Measurements from ENCODE around the gene DNAAF1. TPM values are rescaled to one million over a fixed set of nuclear protein-coding genes. Genes with fewer than 3 reads are reported as not detected.

DNAAF1 gene
- total RNA-seq, 1 donor from 2014 or later: not detected

DNA sequence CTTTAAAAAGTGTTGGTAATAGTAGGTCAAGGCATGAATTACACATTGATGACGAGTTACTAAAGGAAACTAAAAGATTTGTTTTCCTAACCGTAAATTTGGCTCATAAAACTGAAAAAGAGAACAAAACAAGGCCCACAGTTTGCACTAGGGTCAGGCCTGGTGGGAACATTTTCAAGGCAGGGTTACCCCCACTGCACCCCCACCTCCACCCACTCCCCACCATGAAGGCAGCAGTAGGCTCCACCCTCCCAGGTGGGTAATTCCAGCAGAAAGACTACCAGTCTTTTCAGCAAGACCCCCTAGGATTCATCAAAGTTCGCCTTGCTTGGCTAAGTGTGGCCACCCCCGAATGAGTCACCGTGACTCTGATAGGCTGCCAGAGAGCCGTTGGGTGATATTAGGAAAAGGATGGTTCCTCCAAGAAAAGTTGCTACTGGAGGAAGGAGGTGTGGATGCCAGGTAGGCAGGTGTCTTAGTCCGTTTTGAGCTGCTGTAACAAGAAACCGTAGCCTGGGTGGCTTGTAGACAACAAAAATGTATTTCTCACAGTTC lies 8.6 kb downstream of the DNAAF1 start:
- Mint-ChIP-seq H3K27ac (ENCODE audit: unreplicated experiment) (no peak overlapping the region), H3K9me3 (ENCODE audit: unreplicated experiment) (no peaks in the 10 kb centered on the region), H3K36me3 (ENCODE audit: unreplicated experiment) (no peaks in the 10 kb centered on the region), H3K27me3 (ENCODE audit: unreplicated experiment) (peaks cover 35% of the 10 kb centered on the region), H3K4me3 (ENCODE audit: unreplicated experiment) (no peak overlapping the region), H3K4me1 (ENCODE audit: unreplicated experiment) (no peaks in the 10 kb centered on the region)
- TF ChIP-seq, protein P1, sequence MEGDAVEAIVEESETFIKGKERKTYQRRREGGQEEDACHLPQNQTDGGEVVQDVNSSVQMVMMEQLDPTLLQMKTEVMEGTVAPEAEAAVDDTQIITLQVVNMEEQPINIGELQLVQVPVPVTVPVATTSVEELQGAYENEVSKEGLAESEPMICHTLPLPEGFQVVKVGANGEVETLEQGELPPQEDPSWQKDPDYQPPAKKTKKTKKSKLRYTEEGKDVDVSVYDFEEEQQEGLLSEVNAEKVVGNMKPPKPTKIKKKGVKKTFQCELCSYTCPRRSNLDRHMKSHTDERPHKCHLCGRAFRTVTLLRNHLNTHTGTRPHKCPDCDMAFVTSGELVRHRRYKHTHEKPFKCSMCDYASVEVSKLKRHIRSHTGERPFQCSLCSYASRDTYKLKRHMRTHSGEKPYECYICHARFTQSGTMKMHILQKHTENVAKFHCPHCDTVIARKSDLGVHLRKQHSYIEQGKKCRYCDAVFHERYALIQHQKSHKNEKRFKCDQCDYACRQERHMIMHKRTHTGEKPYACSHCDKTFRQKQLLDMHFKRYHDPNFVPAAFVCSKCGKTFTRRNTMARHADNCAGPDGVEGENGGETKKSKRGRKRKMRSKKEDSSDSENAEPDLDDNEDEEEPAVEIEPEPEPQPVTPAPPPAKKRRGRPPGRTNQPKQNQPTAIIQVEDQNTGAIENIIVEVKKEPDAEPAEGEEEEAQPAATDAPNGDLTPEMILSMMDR (IDR thresholded peaks at IDR 0.05): no peak
- no peak for DNase-seq (ENCODE audit: extremely low spot score, unreplicated experiment)

DNA sequence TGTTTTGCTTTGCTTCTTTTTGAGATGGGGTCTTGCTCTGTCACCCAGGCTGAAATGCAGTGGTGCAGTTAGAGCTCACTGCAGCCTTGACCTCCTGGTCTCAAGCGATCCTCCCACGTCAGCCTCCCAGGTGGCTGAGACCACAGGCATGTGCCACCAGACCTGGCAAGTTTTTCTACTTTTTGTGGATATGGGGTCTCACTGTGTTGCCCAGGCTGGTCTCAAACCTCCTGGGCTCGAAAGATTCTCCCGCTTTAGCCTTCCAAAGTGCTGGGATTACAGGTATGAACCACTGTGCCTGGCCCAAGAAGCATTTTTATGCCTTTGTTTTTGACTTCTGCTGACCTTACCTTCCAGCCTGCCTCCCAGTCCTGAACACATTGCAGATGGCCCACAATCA lies 10.1 kb downstream of the DNAAF1 start:
- H3K27ac Mint-ChIP-seq (ENCODE audit: unreplicated experiment): no peak overlapping the region
- H3K4me3 Mint-ChIP-seq (ENCODE audit: unreplicated experiment): no peak overlapping the region
- H3K4me1 Mint-ChIP-seq (ENCODE audit: unreplicated experiment): no peaks in the 10 kb centered on the region
- H3K9me3 Mint-ChIP-seq (ENCODE audit: unreplicated experiment): no peaks in the 10 kb centered on the region
- TF ChIP-seq, protein P1 (IDR thresholded peaks at IDR 0.05): no peak
- no peak for DNase-seq (ENCODE audit: extremely low spot score, unreplicated experiment)
- H3K27me3 Mint-ChIP-seq (ENCODE audit: unreplicated experiment): peaks cover 44% of the 10 kb centered on the region
- no peaks in the 10 kb centered on the region for H3K36me3 Mint-ChIP-seq (ENCODE audit: unreplicated experiment)

DNA sequence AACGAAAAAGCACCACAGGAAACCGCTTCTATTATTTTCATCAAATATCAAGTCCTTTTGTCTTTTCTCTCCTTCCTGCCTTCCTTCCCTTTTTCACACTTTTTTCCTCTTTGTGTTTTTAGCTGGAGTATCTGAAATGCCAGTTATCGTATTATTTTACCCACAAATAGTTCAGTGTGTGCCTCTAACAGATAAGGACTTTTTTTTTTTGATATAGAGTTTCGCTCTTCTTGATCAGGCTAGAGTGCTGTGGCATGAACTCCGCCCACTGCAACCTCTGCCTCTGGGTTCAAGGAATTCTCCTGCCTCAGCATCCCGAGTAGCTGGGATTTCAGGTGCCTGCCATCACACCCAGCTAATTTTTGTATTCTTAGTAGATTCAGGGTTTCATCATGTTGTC lies 10.7 kb downstream of the DNAAF1 start:
- Mint-ChIP-seq H3K9me3 (ENCODE audit: unreplicated experiment) (no peaks in the 10 kb centered on the region), H3K36me3 (ENCODE audit: unreplicated experiment) (no peaks in the 10 kb centered on the region), H3K27ac (ENCODE audit: unreplicated experiment) (no peak overlapping the region), H3K27me3 (ENCODE audit: unreplicated experiment) (peaks cover 42% of the 10 kb centered on the region), H3K4me3 (ENCODE audit: unreplicated experiment) (no peak overlapping the region), H3K4me1 (ENCODE audit: unreplicated experiment) (no peaks in the 10 kb centered on the region)
- no peak for DNase-seq (ENCODE audit: extremely low spot score, unreplicated experiment)
- TF ChIP-seq, protein P1 (IDR thresholded peaks at IDR 0.05): no peak

GRCh38 chr16:84156342-84156784 lies 11.3 kb downstream of the DNAAF1 start:
- H3K4me1 Mint-ChIP-seq (ENCODE audit: unreplicated experiment): no peaks in the 10 kb centered on the region
- TF ChIP-seq, protein P1 (IDR thresholded peaks at IDR 0.05): peak; percentile 8
- H3K27me3 Mint-ChIP-seq (ENCODE audit: unreplicated experiment): peaks cover 37% of the 10 kb centered on the region
- no peak overlapping the region for H3K27ac Mint-ChIP-seq (ENCODE audit: unreplicated experiment)
- no peak overlapping the region for H3K4me3 Mint-ChIP-seq (ENCODE audit: unreplicated experiment)
- no peak for DNase-seq (ENCODE audit: extremely low spot score, unreplicated experiment)
- H3K9me3 Mint-ChIP-seq (ENCODE audit: unreplicated experiment): no peaks in the 10 kb centered on the region
- no peaks in the 10 kb centered on the region for H3K36me3 Mint-ChIP-seq (ENCODE audit: unreplicated experiment)

GRCh38 chr16:84159007-84159406 lies 13.9 kb downstream of the DNAAF1 start:
- Mint-ChIP-seq H3K36me3 (ENCODE audit: unreplicated experiment) (no peaks in the 10 kb centered on the region), H3K4me3 (ENCODE audit: unreplicated experiment) (no peak overlapping the region), H3K4me1 (ENCODE audit: unreplicated experiment) (no peaks in the 10 kb centered on the region), H3K27ac (ENCODE audit: unreplicated experiment) (no peak overlapping the region), H3K27me3 (ENCODE audit: unreplicated experiment) (peaks cover 49% of the 10 kb centered on the region), H3K9me3 (ENCODE audit: unreplicated experiment) (no peaks in the 10 kb centered on the region)
- no peak for DNase-seq (ENCODE audit: extremely low spot score, unreplicated experiment)
- TF ChIP-seq, protein P1 (IDR thresholded peaks at IDR 0.05): no peak
